Measurements from ENCODE around the gene PGGHG. TPM values are rescaled to one million over a fixed set of nuclear protein-coding genes. Genes with fewer than 3 reads are reported as not detected.

The PGGHG gene
- total and polyA plus RNA-seq, 10 of the 15 experiments (the other 5 are each of a cell fraction or from before 2014, with no cell fraction given), result 0.10 to 8.3 (median 1.8) TPM

- TF ChIP-seq ZNF274 (IDR thresholded peaks at IDR 0.05; ENCODE audit: insufficient read depth, insufficient read length) (no peak), NKRF (conservative IDR thresholded peaks at IDR 0.05) (no peak), NBN (IDR thresholded peaks at IDR 0.05) (no peak), SREBF2 (IDR thresholded peaks at IDR 0.05; ENCODE audit: low read length) (no peak)
These were observed 10.7 kb upstream of the PGGHG start, which contains the start of gene NLRP6 (continued) for GRCh38 chr11:278001-278951.

GRCh38 chr11:279040-279965 is 9.6 kb upstream of the PGGHG start:
- Histone ChIP-seq H3K4me1 (ENCODE audit: control insufficient read depth, insufficient read depth, low read length) (no peaks in the 10 kb centered on the region; the same call in 1 of the 2 replicates), H2AFZ (ENCODE audit: control insufficient read depth, low read depth, low read length) (no peak overlapping the region), H3K4me3 (no peak overlapping the region), H3K4me2 (ENCODE audit: control insufficient read depth, insufficient read depth) (no peak overlapping the region), H3K9me3 (replicated peaks; ENCODE audit: control insufficient read depth, insufficient read depth, low read length) (no peaks in the 10 kb centered on the region; the same call in 2 of the 3 replicates), H4K20me1 (ENCODE audit: control insufficient read depth, insufficient read depth) (no peaks in the 10 kb centered on the region), H3K27me3 (replicated peaks in 1 of 2; ENCODE audit: control insufficient read depth in 2 of 2, insufficient read depth in 2 of 2, low read length in 1 of 2) (peaks cover 15 to 20% of the 10 kb centered on the region in 2 experiments), H3K79me2 (ENCODE audit: control insufficient read depth, insufficient read depth, low read length) (no peaks in the 10 kb centered on the region), H3K27ac (ENCODE audit: control insufficient read depth, insufficient read depth) (no peak overlapping the region), H3K9ac (ENCODE audit: control insufficient read depth, insufficient read depth, low read length) (no peak overlapping the region), H3K36me3 (ENCODE audit: control insufficient read depth in 2 of 2, insufficient read depth in 2 of 2, low read length in 1 of 2) (no peaks in the 10 kb centered on the region)
- CTCF ChIA-PET, result interaction anchor here (0.9 kb wide), 1 partner anchor 28 kb away, joined by 4 read pairs; no protein-coding TSS in a partner anchor
- BruUV-seq (replicated peaks), result no TSS peak
- RAD21 ChIA-PET (ENCODE audit: unreplicated experiment), result no interaction called here
- ATAC-seq (no peak), FAIRE-seq (no peak), DNase-seq (ENCODE audit: low read depth, low spot score) (no peak)
- SMC1A ChIA-PET (ENCODE audit: uncharacterized antibody, unreplicated experiment), result no interaction called here
- intact Hi-C loops (cut with micrococcal nuclease; ENCODE audit: unreplicated experiment) (no loop called here), in situ Hi-C loops (cut with MboI) (no loop called here)
- 43% methylated on average over 69 of the region's 97 CpGs for WGBS (ENCODE audit: insufficient coverage, insufficient replicate concordance, low lambda C conversion rate, missing lambda C conversion rate)
- POLR2A ChIA-PET, result interaction anchor here (0.6 kb wide), 1 partner anchor 61 kb away, joined by 3 read pairs; no protein-coding TSS in a partner anchor
- TF ChIP-seq ZNF622 (IDR thresholded peaks at IDR 0.05), result no peak
- no peak for TF ChIP-seq NFIC (IDR thresholded peaks at IDR 0.05; ENCODE audit: low read depth, low read length)
- TF ChIP-seq RELA (IDR thresholded peaks at IDR 0.05; ENCODE audit: borderline replicate concordance, partially characterized antibody), result no peak
- no peak for TF ChIP-seq JUND (IDR thresholded peaks at IDR 0.05; ENCODE audit: low read depth, low read length)
- TF ChIP-seq ZBED1 (IDR thresholded peaks at IDR 0.05; ENCODE audit: borderline replicate concordance), result no peak
- no peak for TF ChIP-seq STAT1 (conservative IDR thresholded peaks at IDR 0.05)
- no peak for TF ChIP-seq MXI1 (IDR thresholded peaks at IDR 0.05; ENCODE audit: low read depth, low read length)
- no peak for TF ChIP-seq SMAD5 (IDR thresholded peaks at IDR 0.05; ENCODE audit: low read depth)
- TF ChIP-seq NFXL1 (IDR thresholded peaks at IDR 0.05; ENCODE audit: borderline replicate concordance), result no peak
- TF ChIP-seq MAX (IDR thresholded peaks at IDR 0.05; ENCODE audit: low read depth, low read length), result no peak
- no peak for TF ChIP-seq RBBP5 (conservative IDR thresholded peaks at IDR 0.05)
- TF ChIP-seq NKRF (conservative IDR thresholded peaks at IDR 0.05), result no peak

Measured in GM12878 (cell line).